ENCODE measurements around the gene TSPAN3. TPM values are rescaled to one million over a fixed set of nuclear protein-coding genes. Genes with fewer than 3 reads are reported as not detected.
A peak's percentile ranks its signal among the peaks of the same experiment; 100 is the strongest.

TSPAN3 gene
- total and polyA plus RNA-seq, 10 of the 15 experiments (the other 5 are each of a cell fraction or from before 2014, with no cell fraction given), result 18.9 to 114 (median 57.2) TPM

DNA sequence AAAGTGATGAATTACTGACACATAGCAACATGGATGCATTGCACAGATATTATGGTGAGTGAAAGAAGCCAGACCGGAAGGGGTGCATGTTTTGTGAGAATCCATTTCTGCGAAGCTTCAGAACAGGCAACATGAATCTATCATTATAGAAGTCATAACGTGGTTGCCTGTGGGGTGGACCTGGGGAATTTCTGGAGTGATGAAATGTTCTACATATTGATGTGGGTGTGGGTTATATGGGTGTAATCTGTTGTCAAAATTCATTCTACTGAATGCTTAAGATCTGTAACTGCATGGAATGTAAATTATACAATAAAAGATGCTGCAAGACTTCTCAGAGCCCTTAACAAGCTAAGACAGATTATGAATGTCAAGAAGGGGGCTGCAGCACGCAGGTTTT is 25.2 kb upstream of the TSPAN3 start (continued):
- TF ChIP-seq BCL11A (IDR thresholded peaks at IDR 0.05; ENCODE audit: low read depth, low read length) (no peak), ZBED1 (IDR thresholded peaks at IDR 0.05; ENCODE audit: borderline replicate concordance) (no peak), EP300 (IDR thresholded peaks at IDR 0.05; ENCODE audit: borderline replicate concordance in 1 of 2, control insufficient read depth in 1 of 2, low read depth in 2 of 2, low read length in 2 of 2) (no peak), MEF2A (IDR thresholded peaks at IDR 0.05; ENCODE audit: insufficient read depth, low read depth, low read length) (no peak)
- TF ChIP-seq, protein P1, sequence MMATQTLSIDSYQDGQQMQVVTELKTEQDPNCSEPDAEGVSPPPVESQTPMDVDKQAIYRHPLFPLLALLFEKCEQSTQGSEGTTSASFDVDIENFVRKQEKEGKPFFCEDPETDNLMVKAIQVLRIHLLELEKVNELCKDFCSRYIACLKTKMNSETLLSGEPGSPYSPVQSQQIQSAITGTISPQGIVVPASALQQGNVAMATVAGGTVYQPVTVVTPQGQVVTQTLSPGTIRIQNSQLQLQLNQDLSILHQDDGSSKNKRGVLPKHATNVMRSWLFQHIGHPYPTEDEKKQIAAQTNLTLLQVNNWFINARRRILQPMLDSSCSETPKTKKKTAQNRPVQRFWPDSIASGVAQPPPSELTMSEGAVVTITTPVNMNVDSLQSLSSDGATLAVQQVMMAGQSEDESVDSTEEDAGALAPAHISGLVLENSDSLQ (IDR thresholded peaks at IDR 0.05), result no peak

DNA sequence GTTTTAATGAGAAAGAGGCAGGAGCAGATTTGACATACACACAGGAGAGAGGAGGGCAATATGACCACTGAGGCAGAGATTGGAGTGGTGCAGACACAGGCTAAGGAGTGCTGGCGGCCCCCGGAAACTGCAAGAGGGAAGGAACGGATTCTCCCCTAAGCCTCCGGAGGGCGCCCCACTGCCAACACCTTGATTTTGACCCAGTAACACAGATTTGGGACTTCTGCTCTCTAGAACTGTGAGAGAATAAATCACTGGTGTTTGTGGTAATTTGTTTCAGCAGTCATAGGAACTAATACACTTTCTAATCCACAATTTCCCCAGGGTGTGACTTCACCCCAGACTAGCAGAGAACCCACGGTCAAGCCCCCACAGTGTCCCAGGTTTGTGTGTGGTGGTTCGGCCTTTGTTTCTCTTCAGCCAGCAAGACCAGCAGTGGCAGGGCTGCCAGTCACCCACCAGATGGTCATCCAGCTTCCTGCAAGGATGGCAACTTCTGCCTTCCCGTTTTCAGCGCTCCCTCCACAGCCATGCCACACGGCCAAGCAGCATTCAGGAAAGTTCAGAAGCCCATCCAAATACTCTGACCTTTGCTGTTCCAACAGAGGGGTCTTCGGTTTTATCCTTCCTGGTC is 23.6 kb upstream of the TSPAN3 start:
- in situ Hi-C loops (cut with MboI), result no loop called here
- no peak for FAIRE-seq
- CTCF ChIA-PET, result interaction anchor here (1.1 to 2.3 kb wide), 4 partner anchors 13 to 449 kb away, joined by 4 to 10 read pairs (median 6); no protein-coding TSS in a partner anchor

More for the DNA sequence above, 23.6 kb upstream of the TSPAN3 start:
- Histone ChIP-seq H3K27me3 (replicated peaks in 1 of 2; ENCODE audit: control insufficient read depth in 2 of 2, insufficient read depth in 2 of 2, low read length in 1 of 2) (no peaks in the 10 kb centered on the region), H3K27ac (ENCODE audit: control insufficient read depth, insufficient read depth) (no peak overlapping the region), H3K4me1 (ENCODE audit: control insufficient read depth, insufficient read depth, low read length) (no peaks in the 10 kb centered on the region), H2AFZ (ENCODE audit: control insufficient read depth, low read depth, low read length) (no peak overlapping the region), H3K79me2 (ENCODE audit: control insufficient read depth, insufficient read depth, low read length) (no peaks in the 10 kb centered on the region), H3K9ac (ENCODE audit: control insufficient read depth, insufficient read depth, low read length) (no peak overlapping the region), H3K36me3 (ENCODE audit: control insufficient read depth in 2 of 2, insufficient read depth in 2 of 2, low read length in 1 of 2) (no peaks in the 10 kb centered on the region; a peak in 1 of 4 replicates), H3K4me2 (ENCODE audit: control insufficient read depth, insufficient read depth) (no peak overlapping the region), H4K20me1 (ENCODE audit: control insufficient read depth, insufficient read depth) (no peaks in the 10 kb centered on the region), H3K4me3 (no peak overlapping the region), H3K9me3 (replicated peaks; ENCODE audit: control insufficient read depth, insufficient read depth, low read length) (no peaks in the 10 kb centered on the region)
- SMC1A ChIA-PET (ENCODE audit: uncharacterized antibody, unreplicated experiment), result interaction anchor here (0.6 to 1.0 kb wide), 2 partner anchors 11 to 110 kb away, joined by 3 read pairs; no protein-coding TSS in a partner anchor
- intact Hi-C loops (cut with micrococcal nuclease; ENCODE audit: unreplicated experiment), result no loop called here
- RAD21 ChIA-PET (ENCODE audit: unreplicated experiment), result interaction anchor here (1.0 kb wide), 2 partner anchors 8 to 121 kb away, joined by 3 to 4 read pairs; no protein-coding TSS in a partner anchor
- BruUV-seq (replicated peaks), result no TSS peak
- TF ChIP-seq, protein P2, sequence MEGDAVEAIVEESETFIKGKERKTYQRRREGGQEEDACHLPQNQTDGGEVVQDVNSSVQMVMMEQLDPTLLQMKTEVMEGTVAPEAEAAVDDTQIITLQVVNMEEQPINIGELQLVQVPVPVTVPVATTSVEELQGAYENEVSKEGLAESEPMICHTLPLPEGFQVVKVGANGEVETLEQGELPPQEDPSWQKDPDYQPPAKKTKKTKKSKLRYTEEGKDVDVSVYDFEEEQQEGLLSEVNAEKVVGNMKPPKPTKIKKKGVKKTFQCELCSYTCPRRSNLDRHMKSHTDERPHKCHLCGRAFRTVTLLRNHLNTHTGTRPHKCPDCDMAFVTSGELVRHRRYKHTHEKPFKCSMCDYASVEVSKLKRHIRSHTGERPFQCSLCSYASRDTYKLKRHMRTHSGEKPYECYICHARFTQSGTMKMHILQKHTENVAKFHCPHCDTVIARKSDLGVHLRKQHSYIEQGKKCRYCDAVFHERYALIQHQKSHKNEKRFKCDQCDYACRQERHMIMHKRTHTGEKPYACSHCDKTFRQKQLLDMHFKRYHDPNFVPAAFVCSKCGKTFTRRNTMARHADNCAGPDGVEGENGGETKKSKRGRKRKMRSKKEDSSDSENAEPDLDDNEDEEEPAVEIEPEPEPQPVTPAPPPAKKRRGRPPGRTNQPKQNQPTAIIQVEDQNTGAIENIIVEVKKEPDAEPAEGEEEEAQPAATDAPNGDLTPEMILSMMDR (IDR thresholded peaks at IDR 0.05 in 2 of 3, conservative IDR thresholded peaks at IDR 0.05 in 1 of 3; ENCODE audit: control insufficient read depth in 2 of 3, extremely low read depth in 1 of 3, insufficient read depth in 1 of 3, low read depth in 3 of 3, low read length in 3 of 3), result 0 out of 6 replicates have a peak, but pooled peaks of 1 of the 3 experiments have one; percentile 5
- TF ChIP-seq ZSCAN29 (IDR thresholded peaks at IDR 0.05) (no peak), KLF5 (IDR thresholded peaks at IDR 0.05; ENCODE audit: partially characterized antibody) (no peak), SMC3 (IDR thresholded peaks at IDR 0.05; ENCODE audit: borderline replicate concordance, low read length) (no peak), ZZZ3 (IDR thresholded peaks at IDR 0.05; ENCODE audit: control insufficient read depth, insufficient read length, low read depth) (no peak)
- ATAC-seq, result no peak
- no peak for DNase-seq (ENCODE audit: low read depth, low spot score)
- 75% methylated on average over 10 of the region's 11 CpGs for WGBS (ENCODE audit: insufficient coverage, insufficient replicate concordance, low lambda C conversion rate, missing lambda C conversion rate)
- POLR2A ChIA-PET, result interaction anchor here (0.6 kb wide), 1 partner anchor 342 kb away, joined by 4 read pairs; no protein-coding TSS in a partner anchor
